Non-pigmented ciliary epithelial cell (primary cell): ENCODE results near the gene TMEM247.

Source experiments
- DNase-seq: peaks from one replicate; pipeline ENCODE4 v3.0.0-alpha.2; 2010; ENCODE audit warnings: low read depth

Gene TMEM247

DNA sequence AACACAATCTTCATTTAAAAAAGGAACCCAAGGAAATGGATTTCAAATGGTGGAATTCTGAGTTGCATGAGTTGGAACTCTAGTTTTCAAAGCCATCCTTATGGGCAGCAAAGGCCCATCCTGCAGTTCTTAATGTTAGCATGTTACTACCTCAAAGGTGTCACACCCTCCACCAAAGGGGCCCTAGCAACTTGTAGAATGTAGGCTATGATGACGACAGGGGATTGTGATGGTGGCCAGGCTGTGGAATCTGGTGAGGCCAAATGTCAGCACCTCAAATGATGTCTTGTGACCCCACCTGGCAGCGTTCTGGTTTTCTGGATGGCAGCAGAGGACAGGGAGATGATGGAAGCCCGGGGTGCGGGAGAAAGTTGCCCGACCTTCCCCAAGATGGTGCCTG lies at the start of gene TMEM247:
TSS of gene TMEM247 (plus strand) at position 301 of the 400 bp plus-strand sequence.
- no peak for DNase-seq

- no peak for DNase-seq
These were observed 49.0 kb upstream of the TMEM247 start for GRCh38 chr2:46430413-46430812.

DNA sequence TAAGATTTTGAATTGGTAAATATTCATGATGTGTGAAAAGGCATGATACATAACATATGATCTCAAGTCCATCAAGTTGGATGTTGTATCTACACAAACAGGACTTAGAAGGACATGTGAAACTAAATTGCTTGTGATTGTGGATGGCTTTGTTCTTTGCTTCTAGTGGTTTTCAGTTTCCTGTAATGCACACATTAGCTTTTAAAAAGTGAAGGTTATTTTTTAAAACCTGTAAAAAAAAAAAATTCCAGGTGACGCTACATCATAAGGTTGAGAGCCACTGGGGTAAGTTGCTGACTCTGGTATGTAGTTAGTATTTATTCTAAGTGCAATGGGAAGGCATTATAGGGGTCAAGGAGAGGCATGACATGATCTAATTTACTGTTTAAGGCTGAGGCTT lies 48.4 kb upstream of the TMEM247 start:
- no peak for DNase-seq

DNA sequence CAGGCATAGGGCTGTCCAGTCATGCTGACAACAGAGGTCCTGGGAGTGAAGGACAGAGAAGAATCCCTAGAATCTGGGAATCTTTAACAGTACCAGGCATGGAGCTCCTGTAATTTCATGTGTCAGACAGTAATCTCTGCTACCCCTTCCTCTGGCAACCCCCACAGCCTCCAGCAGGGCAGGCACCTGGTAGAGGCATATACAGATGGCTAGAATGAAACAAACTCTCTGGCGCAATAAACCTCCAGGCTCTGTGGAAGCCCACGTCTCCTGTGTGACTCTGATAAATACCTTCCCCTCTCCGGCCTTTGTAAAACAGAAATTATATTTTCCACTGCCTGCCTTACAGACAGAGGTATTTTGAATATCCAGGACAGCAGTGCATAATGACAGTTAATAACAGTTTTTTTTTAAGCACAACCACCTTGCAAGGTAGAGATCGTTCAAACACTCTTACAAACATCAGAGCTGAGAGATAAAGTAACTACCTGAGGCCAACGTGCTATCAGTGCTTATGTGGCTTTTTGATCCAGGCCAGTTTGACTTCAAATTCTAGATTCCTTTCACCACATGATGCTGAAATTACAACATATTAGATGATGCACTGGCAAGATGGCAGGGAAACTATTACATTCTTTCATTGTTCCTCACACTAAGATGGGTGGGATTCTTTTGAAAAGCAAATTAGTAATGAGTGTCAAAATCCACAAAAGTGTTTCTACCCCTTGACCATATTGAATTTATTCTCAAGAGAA lies 47.7 kb upstream of the TMEM247 start:
- DNase-seq: no peak

DNA sequence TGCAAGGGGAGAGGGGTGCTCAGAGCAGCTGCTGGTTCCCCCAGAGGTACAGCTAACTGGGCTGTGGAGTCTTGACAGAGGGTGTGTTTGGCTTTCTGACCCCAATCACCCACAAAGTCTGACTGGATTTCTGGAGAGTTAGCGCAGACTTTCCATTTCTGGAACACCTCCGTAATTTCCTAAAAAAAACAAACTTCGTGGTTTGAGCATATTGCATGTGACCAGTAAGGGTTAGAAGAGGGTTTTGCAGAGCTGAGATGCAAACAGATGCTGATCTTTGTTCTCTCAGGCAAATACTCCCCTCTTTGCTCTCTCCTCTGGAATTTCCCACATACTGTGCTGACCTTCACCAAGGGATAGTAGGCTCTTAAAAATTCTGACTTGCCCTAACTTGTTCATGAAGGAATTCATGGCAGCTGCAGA lies 44.5 kb upstream of the TMEM247 start:
- DNase-seq: peak; percentile 78

GRCh38 chr2:46435353-46435752 lies 44.0 kb upstream of the TMEM247 start:
- no peak for DNase-seq

- DNase-seq: no peak
These were observed 43.5 kb upstream of the TMEM247 start for GRCh38 chr2:46435796-46436360.

- DNase-seq: no peak
These were observed 42.6 kb upstream of the TMEM247 start for GRCh38 chr2:46436800-46437199.

- DNase-seq: no peak
These were observed 41.3 kb upstream of the TMEM247 start for GRCh38 chr2:46438102-46438501.

- no peak for DNase-seq
These were observed 40.6 kb upstream of the TMEM247 start for GRCh38 chr2:46438794-46439193.

GRCh38 chr2:46439582-46439981 lies 39.8 kb upstream of the TMEM247 start:
- no peak for DNase-seq

GRCh38 chr2:46441838-46442712 lies 37.3 kb upstream of the TMEM247 start:
- DNase-seq: no peak

- no peak for DNase-seq
These were observed 34.6 kb upstream of the TMEM247 start for GRCh38 chr2:46444732-46445131.

DNA sequence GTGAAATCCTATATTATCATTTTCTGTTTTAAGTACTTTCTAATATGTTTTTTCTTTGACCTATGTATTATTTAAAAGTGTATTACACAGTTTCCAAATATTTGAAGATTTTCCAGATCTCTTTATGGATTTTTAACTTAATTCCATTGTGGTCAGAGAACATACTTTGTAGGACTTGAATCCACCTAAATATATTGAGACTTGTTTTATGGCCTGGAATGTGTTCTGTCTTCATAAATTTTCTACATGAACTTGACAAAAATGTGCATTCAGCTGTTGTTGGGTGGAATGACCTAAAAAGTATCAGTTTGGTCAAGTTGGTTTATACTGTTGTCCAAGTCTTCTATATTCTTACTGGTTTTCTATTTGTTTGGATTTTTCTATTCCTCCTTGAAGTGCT lies 33.8 kb upstream of the TMEM247 start:
- no peak for DNase-seq

GRCh38 chr2:46446871-46447568 lies 32.3 kb upstream of the TMEM247 start:
- DNase-seq: no peak

- no peak for DNase-seq
These were observed 31.7 kb upstream of the TMEM247 start for GRCh38 chr2:46447649-46448048.

DNA sequence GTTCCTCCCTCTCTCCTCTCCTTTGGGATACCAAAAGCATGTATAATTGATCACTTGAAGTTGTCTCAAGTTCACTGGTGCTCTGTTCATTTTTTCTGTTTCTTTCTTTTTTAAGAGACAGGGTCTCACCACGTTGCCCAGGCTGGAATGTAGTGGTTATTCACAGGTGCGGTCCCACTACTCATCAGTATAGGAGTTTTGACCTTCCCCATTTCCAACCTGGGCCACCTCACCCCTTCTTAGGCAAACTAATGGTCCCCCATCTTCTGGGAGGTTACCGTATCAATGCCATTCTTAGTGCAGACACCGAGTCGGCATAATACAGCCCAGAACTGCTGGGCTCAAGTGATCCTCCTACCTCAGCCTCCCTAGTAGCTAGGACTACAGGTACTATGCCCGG lies 31.3 kb upstream of the TMEM247 start:
- DNase-seq: no peak

DNA sequence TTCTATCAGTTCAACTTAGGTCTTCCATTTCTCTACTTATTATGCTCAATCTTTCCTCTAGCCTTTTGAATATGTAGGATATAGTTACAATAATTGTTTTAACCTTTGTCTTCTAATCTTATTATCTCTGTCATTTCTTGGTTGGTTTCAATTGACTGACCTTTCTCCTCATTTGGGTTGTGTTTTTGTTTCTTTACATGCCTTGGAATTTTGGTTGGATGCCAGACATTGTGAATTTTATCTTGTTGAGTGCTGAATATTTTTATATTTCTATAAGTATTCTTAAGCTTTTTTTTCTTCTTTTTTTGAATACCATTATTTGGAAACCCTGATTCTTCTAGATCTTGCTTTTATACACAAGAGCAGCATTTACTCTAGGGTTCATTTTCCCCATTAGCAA lies 30.7 kb upstream of the TMEM247 start:
- no peak for DNase-seq

DNA sequence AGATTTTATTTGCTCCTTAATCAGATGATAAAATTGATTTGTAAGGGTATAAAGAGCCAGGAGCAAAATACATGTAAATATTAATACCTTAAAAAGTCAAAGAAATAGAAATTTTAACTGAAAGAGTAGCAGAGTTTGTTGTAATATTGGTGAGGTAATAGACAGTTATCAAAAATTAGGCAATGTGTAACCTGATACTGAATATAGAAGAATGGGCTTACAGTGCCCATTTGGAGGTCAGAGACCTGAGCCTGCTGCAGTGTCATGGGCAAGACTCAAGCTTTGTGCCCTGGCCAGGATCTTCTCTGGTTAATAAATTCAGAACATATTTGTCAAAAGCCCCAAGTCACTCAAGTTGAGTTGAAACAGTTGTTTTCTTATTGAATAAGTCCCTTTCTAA lies 29.7 kb upstream of the TMEM247 start:
- no peak for DNase-seq

GRCh38 chr2:46451131-46451711 lies 28.1 kb upstream of the TMEM247 start:
- DNase-seq: no peak

DNA sequence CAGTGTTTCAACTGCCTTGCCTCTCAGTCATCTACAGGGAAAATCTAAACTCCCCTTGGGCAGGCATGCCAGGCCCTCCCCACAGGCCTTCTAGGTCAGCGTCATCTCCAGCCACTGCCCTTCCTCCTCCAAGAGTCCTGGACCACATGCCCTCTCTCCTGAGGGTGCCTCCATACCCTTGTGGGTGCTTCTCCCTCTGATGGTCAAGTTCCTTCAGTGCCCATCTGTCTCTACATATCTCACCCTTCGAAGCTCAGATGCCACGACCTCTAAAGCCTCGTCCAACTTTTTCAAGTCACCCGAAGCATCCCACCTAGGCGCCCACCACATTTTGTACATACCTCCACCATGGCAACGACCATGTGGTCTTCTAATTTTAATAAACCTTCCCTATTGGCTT lies 22.6 kb upstream of the TMEM247 start:
- DNase-seq: no peak
